Fibroblast of lung (primary cell): Measurements from ENCODE around the gene RXRA. TPM values are rescaled to one million over a fixed set of nuclear protein-coding genes. Genes with fewer than 3 reads are reported as not detected.

Experiments used
- DNase-seq, 2 donors: peaks; one replicate each; pipeline versions ENCODE4 v3.0.0 to v3.0.0-alpha.2; 2010; ENCODE audit warnings: low read depth in 2 of 2
- H2AFZ ChIP-seq: 2 replicates; pipeline ENCODE4 v1.5.1; 2012; ENCODE audit warnings: low read length, control low read depth, inconsistent platforms
- H3K27ac ChIP-seq: 2 replicates; pipeline ENCODE4 v1.5.1; 2011; ENCODE audit warnings: low read length, control low read depth; ENCODE audit not compliant: insufficient read depth
- H3K27me3 ChIP-seq: 2 replicates; pipeline ENCODE4 v1.5.1; 2011; ENCODE audit warnings: mild to moderate bottlenecking, low read length; ENCODE audit not compliant: control insufficient read depth, insufficient read depth
- H3K36me3 ChIP-seq: 2 replicates; pipeline ENCODE4 v1.5.1; 2011; ENCODE audit warnings: low read length; ENCODE audit not compliant: control insufficient read depth, insufficient read depth
- H3K4me1 ChIP-seq: 2 replicates; pipeline ENCODE4 v1.5.1; 2011; ENCODE audit warnings: low read length; ENCODE audit not compliant: control insufficient read depth, insufficient read depth; ENCODE audit errors: extremely low read depth
- H3K4me2 ChIP-seq: 2 replicates; pipeline ENCODE4 v1.5.1; 2011; ENCODE audit warnings: low read length, control low read depth; ENCODE audit not compliant: insufficient read depth; ENCODE audit errors: extremely low read depth
- H3K4me3 ChIP-seq, 4 experiments: fragments of 200-600 bp in 1 of 4; sonication (generic) in 1 of 4; replicated peaks in 1 of 4; 2 replicates each; pipeline ENCODE4 v1.5.1; 2011 to 2016; ENCODE audit warnings: low read length in 4 of 4, low read depth in 3 of 4, mild to moderate bottlenecking in 3 of 4, control low read depth in 2 of 4, inconsistent platforms in 1 of 4, mixed read lengths in 1 of 4; ENCODE audit not compliant: insufficient read depth in 1 of 4; ENCODE audit errors: control extremely low read depth in 1 of 4
- H3K79me2 ChIP-seq: 2 replicates; pipeline ENCODE4 v1.5.1; 2012; ENCODE audit warnings: mild to moderate bottlenecking, low read length, inconsistent platforms; ENCODE audit not compliant: control insufficient read depth, insufficient read depth
- H3K9ac ChIP-seq: 2 replicates; pipeline ENCODE4 v1.5.1; 2011; ENCODE audit warnings: mild to moderate bottlenecking, low read length, control low read depth; ENCODE audit not compliant: insufficient read depth
- H3K9me3 ChIP-seq: 2 replicates; pipeline ENCODE4 v1.5.1; 2012; ENCODE audit warnings: low read depth, low read length; ENCODE audit not compliant: control insufficient read depth, insufficient read depth
- H4K20me1 ChIP-seq: 2 replicates; pipeline ENCODE4 v1.5.1; 2011; ENCODE audit warnings: low read length; ENCODE audit not compliant: control insufficient read depth, insufficient read depth; ENCODE audit errors: extremely low read depth
- EZH2 ChIP-seq: IDR thresholded peaks from 2 replicates; pipeline ENCODE4 v1.5.1; 2012; ENCODE audit warnings: low read length, control low read depth, mild to moderate bottlenecking; ENCODE audit errors: missing control alignments
- polyA plus RNA-seq, 2 donors: library from polyadenylated mRNA; depleted of rRNA in 1 of 2; stranded (reverse) in 1 of 2; unstranded in 1 of 2; fragments of >200 nt; gene quantifications; 2 replicates each; pipeline ENCODE4 v1.2.1, GENCODE V29; 2011 to 2012; ENCODE audit warnings: missing spikeins in 1 of 2
- total RNA-seq: library from RNA; depleted of rRNA; stranded (reverse); fragments of >200 nt; gene quantifications from 2 replicates; pipeline ENCODE4 v1.2.1, GENCODE V29; 2014
- TF ChIP-seq, protein P1 (sequence below), 2 donors: IDR thresholded peaks in 1 of 2; conservative IDR thresholded peaks in 1 of 2; 1 replicate in 1 of 2; 2 replicates in 1 of 2; pipeline ENCODE4 v1.5.1; 2011 to 2012; ENCODE audit warnings: low read length in 2 of 2, control low read depth in 1 of 2, inconsistent platforms in 1 of 2, low read depth in 1 of 2, mild to moderate bottlenecking in 1 of 2

RXRA gene
- total and polyA plus RNA-seq, 2 donors (not counting 1 experiment from before 2014, with no cell fraction given): 13.3 to 14.9 TPM

- Histone ChIP-seq H3K9ac (no peak overlapping the region), H3K9me3 (no peaks in the 10 kb centered on the region), H3K4me3 (no peak overlapping the region), H4K20me1 (peaks cover 5% of the 10 kb centered on the region), H3K27ac (no peak overlapping the region), H3K27me3 (no peaks in the 10 kb centered on the region), H3K4me2 (no peak overlapping the region), H3K36me3 (no peaks in the 10 kb centered on the region), H2AFZ (no peak overlapping the region), H3K79me2 (peaks cover 93% of the 10 kb centered on the region), H3K4me1 (peaks cover 24% of the 10 kb centered on the region)
- no peak for DNase-seq
- TF ChIP-seq, protein P1, sequence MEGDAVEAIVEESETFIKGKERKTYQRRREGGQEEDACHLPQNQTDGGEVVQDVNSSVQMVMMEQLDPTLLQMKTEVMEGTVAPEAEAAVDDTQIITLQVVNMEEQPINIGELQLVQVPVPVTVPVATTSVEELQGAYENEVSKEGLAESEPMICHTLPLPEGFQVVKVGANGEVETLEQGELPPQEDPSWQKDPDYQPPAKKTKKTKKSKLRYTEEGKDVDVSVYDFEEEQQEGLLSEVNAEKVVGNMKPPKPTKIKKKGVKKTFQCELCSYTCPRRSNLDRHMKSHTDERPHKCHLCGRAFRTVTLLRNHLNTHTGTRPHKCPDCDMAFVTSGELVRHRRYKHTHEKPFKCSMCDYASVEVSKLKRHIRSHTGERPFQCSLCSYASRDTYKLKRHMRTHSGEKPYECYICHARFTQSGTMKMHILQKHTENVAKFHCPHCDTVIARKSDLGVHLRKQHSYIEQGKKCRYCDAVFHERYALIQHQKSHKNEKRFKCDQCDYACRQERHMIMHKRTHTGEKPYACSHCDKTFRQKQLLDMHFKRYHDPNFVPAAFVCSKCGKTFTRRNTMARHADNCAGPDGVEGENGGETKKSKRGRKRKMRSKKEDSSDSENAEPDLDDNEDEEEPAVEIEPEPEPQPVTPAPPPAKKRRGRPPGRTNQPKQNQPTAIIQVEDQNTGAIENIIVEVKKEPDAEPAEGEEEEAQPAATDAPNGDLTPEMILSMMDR (conservative IDR thresholded peaks at IDR 0.05 in 1 of 2, IDR thresholded peaks at IDR 0.05 in 1 of 2; ENCODE audit: low read depth in 1 of 2, low read length in 2 of 2): no peak
- TF ChIP-seq EZH2: no peak
These were observed 6.0 kb downstream of the RXRA start for GRCh38 chr9:134332266-134332665.

- H3K36me3 ChIP-seq: no peaks in the 10 kb centered on the region
- H2AFZ ChIP-seq: no peak overlapping the region
- no peaks in the 10 kb centered on the region for H3K27me3 ChIP-seq
- no peak for DNase-seq
- no peak overlapping the region for H3K4me3 ChIP-seq
- no peaks in the 10 kb centered on the region for H3K9me3 ChIP-seq
- H4K20me1 ChIP-seq: peaks cover 5% of the 10 kb centered on the region
- H3K4me1 ChIP-seq: peaks cover 21% of the 10 kb centered on the region
- H3K4me2 ChIP-seq: no peak overlapping the region
- H3K79me2 ChIP-seq: peaks cover 91% of the 10 kb centered on the region
- TF ChIP-seq, protein P1 (conservative IDR thresholded peaks at IDR 0.05 in 1 of 2, IDR thresholded peaks at IDR 0.05 in 1 of 2; ENCODE audit: low read depth in 1 of 2, low read length in 2 of 2): no peak
- no peak for TF ChIP-seq EZH2
- no peak overlapping the region for H3K9ac ChIP-seq
- no peak overlapping the region for H3K27ac ChIP-seq
These were observed 6.6 kb downstream of the RXRA start for GRCh38 chr9:134332841-134333233.

GRCh38 chr9:134333234-134333873 is 7.1 kb downstream of the RXRA start:
- Histone ChIP-seq H2AFZ (no peak overlapping the region), H3K4me2 (no peak overlapping the region), H3K27me3 (no peaks in the 10 kb centered on the region), H3K27ac (no peak overlapping the region), H3K9ac (no peak overlapping the region), H3K9me3 (no peaks in the 10 kb centered on the region), H3K4me1 (peaks cover 17% of the 10 kb centered on the region), H4K20me1 (peaks cover 5% of the 10 kb centered on the region), H3K79me2 (peaks cover 90% of the 10 kb centered on the region), H3K36me3 (no peaks in the 10 kb centered on the region), H3K4me3 (no peak overlapping the region)
- TF ChIP-seq, protein P1 (conservative IDR thresholded peaks at IDR 0.05 in 1 of 2, IDR thresholded peaks at IDR 0.05 in 1 of 2; ENCODE audit: low read depth in 1 of 2, low read length in 2 of 2): no peak
- TF ChIP-seq EZH2: no peak
- DNase-seq: no peak
